ENCODE measurements around the gene CFL1. TPM values are rescaled to one million over a fixed set of nuclear protein-coding genes. Genes with fewer than 3 reads are reported as not detected.

The CFL1 gene
- total and polyA plus RNA-seq, 2 of the 8 experiments (the other 6 are each of a cell fraction or from before 2014, with no cell fraction given): 1,252 to 1,365 TPM

GRCh38 chr11:65864706-65865471 is 6.9 kb upstream of the CFL1 start (continued):
- TF ChIP-seq CHD7 (IDR thresholded peaks at IDR 0.05; ENCODE audit: insufficient replicate concordance, low read length) (no peak), SIRT6 (IDR thresholded peaks at IDR 0.05; ENCODE audit: low read length) (no peak), SP4 (IDR thresholded peaks at IDR 0.05; ENCODE audit: low read length) (no peak), BRCA1 (IDR thresholded peaks at IDR 0.05; ENCODE audit: low read depth, low read length) (no peak), CEBPB (IDR thresholded peaks at IDR 0.05; ENCODE audit: low read depth, low read length) (no peak), TCF12 (IDR thresholded peaks at IDR 0.05; ENCODE audit: low read depth, low read length) (no peak), YY1 (IDR thresholded peaks at IDR 0.05; ENCODE audit: low read depth, low read length) (no peak), RBBP5 (IDR thresholded peaks at IDR 0.05; ENCODE audit: borderline replicate concordance, low read depth, low read length) (no peak)
- TF ChIP-seq, protein P1, sequence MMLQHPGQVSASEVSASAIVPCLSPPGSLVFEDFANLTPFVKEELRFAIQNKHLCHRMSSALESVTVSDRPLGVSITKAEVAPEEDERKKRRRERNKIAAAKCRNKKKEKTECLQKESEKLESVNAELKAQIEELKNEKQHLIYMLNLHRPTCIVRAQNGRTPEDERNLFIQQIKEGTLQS (IDR thresholded peaks at IDR 0.05; ENCODE audit: insufficient read depth, low read depth, low read length): no peak
- TF ChIP-seq, protein P2, sequence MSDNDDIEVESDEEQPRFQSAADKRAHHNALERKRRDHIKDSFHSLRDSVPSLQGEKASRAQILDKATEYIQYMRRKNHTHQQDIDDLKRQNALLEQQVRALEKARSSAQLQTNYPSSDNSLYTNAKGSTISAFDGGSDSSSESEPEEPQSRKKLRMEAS (IDR thresholded peaks at IDR 0.05): no peak

Measured in H1 (cell line).